ENCODE results near the gene SERBP1.

GRCh38 chr1:67377253-67377652 is 52.9 kb downstream of the SERBP1 start:
- TF ChIP-seq RARB (CRISPR knock-in tag; IDR thresholded peaks at IDR 0.05) (no peak), BACH2 (CRISPR knock-in tag; IDR thresholded peaks at IDR 0.05; ENCODE audit: borderline replicate concordance) (no peak), TOX (CRISPR knock-in tag; IDR thresholded peaks at IDR 0.05; ENCODE audit: borderline replicate concordance) (no peak), ZNF8 (CRISPR knock-in tag; IDR thresholded peaks at IDR 0.05) (no peak), PPARA (CRISPR knock-in tag; IDR thresholded peaks at IDR 0.05; ENCODE audit: borderline replicate concordance) (no peak), ZFP30 (CRISPR knock-in tag; IDR thresholded peaks at IDR 0.05) (no peak), ZFP3 (CRISPR knock-in tag; IDR thresholded peaks at IDR 0.05) (no peak), ESRRG (CRISPR knock-in tag; IDR thresholded peaks at IDR 0.05) (no peak), PATZ1 (CRISPR knock-in tag; IDR thresholded peaks at IDR 0.05; ENCODE audit: borderline replicate concordance) (no peak), ZC3H10 (CRISPR knock-in tag; IDR thresholded peaks at IDR 0.05) (no peak), TCF4 (CRISPR knock-in tag; IDR thresholded peaks at IDR 0.05; ENCODE audit: borderline replicate concordance) (no peak)
- TF ChIP-seq, protein P1, sequence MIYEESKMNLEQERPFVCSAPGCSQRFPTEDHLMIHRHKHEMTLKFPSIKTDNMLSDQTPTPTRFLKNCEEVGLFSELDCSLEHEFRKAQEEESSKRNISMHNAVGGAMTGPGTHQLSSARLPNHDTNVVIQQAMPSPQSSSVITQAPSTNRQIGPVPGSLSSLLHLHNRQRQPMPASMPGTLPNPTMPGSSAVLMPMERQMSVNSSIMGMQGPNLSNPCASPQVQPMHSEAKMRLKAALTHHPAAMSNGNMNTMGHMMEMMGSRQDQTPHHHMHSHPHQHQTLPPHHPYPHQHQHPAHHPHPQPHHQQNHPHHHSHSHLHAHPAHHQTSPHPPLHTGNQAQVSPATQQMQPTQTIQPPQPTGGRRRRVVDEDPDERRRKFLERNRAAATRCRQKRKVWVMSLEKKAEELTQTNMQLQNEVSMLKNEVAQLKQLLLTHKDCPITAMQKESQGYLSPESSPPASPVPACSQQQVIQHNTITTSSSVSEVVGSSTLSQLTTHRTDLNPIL (CRISPR knock-in tag; IDR thresholded peaks at IDR 0.05; ENCODE audit: low read depth): no peak
